GM21786 (cell line): ENCODE data around the gene NLRP5.
"Not testable (repeated sequence)": the region's sequence is repeated elsewhere in the genome, so short reads cannot be mapped to it uniquely, and the experiment has no call there.

ENCODE experiments used
- ATAC-seq: cut with Tn5 transposase; IDR thresholded peaks from one replicate; pipeline ENCODE4 v1.9.1; 2021; ENCODE audit not compliant: unreplicated experiment

NLRP5 gene

DNA sequence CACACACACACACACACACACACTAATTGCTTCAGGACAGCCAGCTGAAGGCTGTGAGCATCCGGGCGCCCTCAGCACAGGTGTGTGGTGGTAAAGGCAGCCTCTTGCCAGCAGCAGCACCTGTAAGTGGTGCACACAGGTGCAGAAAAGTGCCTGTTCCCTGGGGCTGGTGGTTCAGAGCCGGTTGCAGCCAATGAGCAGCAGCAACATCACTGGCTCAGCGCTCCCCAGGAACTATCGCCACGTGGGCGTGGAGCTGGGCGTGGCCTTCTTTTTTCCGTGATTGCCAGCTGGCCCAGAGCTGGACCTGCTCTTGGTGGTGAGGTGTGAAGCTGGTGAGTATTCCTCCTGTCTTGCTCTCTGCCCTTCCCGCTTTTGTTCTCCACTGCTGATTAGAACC lies at the start of gene NLRP5:
TSS of gene NLRP5 (plus strand) at position 289 of the 400 bp plus-strand sequence.
- ATAC-seq, result no peak

DNA sequence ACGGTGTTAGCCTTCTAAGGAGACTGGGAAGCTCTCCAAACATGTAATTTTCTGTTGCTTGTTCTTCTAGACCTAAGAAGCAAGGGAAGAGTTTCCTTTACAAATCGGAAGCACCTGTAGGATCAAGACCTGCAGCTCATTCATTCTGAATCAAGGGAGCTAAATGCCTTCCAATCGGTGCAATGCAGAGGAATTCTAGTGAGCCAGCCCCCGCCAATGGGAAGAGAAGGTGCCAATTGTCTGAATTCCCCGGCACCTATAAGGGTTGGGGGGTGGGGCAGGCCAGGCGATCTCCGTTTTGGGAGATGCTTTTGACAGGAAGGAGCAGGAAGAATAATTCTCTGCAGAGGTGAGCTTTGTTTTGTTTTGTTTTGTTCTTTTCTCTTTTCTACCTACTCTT lies 47.4 kb upstream of the NLRP5 start:
- no peak for ATAC-seq

DNA sequence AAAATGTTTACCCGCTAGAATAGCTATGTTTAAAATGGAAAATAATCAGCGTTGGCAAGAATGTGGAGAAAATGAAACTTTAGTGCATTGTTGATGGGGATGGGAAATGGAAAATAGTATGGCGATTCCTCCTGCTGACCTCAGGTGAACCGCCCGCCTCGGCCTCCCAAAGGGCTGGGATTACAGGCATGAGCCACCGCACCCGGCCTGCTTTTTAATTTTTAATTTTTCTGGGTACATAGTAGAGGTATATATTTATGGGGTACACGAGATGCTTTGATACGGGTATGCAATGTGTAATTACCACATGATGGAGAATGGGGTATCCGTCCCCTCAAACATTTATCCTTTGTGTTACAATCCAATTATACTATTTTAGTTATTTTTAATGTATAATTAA lies 46.3 kb upstream of the NLRP5 start:
- ATAC-seq, result no peak

DNA sequence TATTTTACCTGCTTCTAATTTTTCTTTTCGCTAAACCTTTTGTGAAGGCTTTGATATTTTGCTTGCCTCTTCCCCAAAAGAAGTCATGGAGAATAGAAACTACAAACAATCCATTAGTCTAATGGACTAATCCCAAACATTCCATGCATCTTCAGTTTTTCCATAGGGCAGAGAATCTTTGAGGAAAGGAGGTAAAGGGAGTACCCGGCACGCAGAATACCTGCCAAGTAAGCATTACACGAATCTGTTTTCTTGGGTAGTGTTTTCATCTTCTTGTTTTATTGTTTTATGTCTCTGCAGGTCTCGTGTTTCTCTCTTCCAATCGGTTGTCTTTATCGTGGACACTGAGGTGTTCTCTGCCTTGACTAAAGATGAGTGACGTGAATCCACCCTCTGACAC lies 39.0 kb upstream of the NLRP5 start, which contains the start of gene NLRP8:
TSS of gene NLRP8 (plus strand) at position 301 of the 400 bp plus-strand sequence.
- no peak for ATAC-seq

DNA sequence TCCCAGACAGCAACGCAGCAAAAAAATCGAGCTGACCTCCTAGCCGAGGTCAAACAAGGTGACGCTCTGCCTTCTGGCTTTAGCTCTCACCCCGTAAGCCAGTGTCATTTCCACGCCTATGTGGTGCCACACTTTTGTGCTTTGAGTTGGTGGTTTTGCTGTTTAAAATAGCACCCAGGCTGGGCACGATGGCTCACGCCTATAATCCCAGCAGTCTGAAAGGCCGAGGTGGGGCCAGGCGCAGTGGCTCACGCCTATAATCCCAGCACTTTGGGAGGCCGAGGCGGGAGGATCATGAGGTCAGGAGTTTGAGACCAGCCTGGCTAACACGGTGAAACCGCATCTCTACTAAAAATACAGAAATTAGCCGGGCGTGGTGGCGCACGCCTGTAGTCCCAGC lies 36.0 kb upstream of the NLRP5 start:
- not testable (repeated sequence) for ATAC-seq

DNA sequence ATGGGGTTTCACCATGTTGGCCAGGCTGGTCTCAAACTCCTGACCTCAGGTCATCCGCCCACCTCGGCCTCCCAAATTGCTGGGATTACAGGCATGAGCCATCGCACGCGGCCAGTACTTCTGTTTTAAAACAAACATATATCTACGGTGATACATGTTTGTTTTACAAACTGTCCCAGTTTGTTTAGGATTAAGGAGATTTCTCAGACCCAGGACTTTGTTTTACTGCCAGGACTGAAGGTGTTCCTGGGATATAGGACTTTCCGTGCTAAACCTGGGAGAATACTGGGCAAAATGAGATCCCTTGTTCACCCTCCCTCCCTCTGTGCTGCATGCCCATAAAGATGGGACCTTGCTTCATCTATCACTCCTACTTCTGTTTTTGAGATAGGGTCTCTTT lies 30.1 kb upstream of the NLRP5 start:
- ATAC-seq, result no peak

DNA sequence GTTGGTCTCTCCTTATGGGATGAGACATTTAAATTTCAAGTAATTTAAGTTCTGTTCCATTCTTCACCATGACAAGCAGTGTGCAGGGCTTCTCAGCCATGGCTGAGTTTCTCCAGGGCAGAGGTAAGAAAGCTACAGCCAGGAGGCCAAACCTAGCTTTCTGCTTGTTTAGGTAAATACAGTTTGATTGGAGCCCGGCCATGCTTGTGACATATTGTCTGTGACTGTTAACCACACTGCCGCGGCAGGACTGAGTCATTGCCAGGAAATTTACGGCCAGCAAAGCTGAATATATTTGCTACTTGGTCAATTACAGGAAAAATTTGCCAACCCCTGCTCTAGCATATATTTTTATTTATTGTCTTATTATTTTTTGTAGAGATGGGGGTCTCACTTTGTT lies 28.2 kb upstream of the NLRP5 start:
- no peak for ATAC-seq

DNA sequence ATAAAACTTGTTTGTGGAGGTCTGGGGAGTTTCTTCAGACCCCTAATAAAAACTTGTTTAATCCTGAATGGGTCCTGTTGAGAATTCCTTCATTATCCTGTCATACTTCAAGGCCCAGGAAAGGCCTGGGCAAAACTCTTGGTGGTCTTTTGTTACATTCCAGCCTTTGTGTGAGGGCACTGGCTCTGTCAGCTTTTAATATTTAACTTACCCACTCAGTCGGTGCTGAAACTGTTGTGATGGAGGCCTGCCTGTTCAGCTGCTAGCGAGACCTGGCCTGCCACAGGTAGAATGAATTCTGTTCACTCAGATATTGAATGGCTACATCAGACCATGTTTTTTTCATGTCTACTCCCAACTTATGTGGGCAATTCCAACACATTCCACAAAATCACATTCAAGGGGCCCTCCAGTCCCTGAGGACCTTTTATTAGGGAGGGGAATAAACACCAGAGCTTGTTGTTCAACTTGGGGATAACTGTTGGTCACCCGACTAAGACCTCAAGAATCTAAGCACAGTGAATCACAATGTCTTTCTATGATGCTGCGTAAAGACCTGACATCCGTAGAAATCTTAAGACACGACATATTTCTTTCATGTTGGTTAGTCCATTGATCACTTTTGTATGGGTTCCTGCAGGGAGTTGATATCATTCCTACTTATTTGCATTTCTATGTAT lies 26.4 kb upstream of the NLRP5 start:
- ATAC-seq, result no peak

DNA sequence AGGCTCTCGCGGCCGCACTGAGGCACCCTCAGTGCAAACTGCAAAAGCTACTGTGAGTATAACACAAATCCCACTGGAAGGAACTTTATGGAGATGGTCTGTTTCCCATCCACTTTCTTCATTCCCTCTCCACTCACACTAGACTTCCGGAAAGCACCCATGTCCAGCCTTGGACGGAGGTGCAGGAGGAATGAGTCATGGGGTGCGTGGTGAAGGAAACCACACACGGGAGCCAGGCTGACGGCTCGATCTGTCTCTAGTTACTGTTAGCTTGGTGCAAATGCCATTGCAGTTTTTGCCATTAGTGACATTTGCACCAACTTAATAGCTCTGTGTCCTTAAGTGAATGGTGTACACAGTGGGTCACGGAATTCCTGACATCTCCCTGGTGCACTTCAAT lies 24.4 kb upstream of the NLRP5 start:
- ATAC-seq, result no peak

DNA sequence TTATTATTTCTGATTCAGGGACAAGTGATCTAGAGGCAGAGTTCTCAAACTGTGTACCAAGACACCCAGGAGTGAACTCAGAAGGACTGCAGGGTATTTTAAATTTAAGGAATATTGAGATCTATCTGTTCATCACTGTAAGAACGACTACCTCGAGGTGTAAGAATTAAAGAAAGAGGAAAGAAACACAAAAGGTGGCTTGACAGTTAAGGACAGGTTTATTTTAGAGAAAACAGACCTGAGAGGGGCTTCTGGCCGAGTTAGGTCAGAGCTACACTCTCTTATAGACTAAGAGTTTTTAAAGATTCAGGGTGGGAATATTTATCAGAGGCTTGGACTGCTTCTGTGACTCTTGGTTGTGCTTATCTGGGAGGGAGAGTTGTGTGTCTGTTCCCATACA lies 12.6 kb upstream of the NLRP5 start:
- ATAC-seq, result no peak

DNA sequence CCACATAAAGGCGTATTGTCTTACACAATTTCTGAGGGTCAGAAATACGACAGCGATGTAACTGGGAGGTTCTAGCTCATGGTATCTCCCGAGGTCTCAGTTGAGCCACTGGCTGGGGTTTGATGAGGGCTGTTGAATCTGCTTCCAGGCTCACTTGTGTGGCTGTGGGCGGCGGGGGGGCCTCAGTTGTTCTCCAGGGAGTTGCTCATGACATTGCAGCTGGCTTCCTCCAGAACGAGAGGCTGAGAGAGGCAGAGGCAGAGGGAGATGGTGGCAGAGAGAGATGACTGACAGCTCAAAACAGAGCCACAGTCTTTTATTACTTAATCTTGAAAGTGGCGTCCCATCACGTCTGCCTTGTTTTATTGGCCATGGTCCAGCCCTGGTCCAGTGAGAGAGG lies 6.2 kb upstream of the NLRP5 start:
- ATAC-seq, result no peak

DNA sequence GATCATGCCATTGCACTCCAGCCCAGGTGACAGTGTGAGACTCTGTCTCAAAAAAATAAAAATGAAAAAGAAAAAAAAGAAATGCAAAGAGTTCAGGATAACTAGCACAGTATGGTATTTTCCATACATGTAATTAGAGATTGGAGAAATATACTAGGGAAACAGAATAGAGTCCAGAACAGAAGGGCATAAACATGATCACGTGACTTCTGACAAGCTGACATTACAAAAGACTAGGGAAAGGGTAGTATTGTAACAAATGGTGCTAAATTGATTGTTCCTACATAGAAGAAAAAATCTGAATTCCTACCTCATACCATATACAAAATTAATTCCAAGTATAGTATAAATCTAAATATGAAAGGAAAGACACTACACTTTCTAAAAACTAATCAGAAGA lies 1.3 kb upstream of the NLRP5 start:
- no peak for ATAC-seq

DNA sequence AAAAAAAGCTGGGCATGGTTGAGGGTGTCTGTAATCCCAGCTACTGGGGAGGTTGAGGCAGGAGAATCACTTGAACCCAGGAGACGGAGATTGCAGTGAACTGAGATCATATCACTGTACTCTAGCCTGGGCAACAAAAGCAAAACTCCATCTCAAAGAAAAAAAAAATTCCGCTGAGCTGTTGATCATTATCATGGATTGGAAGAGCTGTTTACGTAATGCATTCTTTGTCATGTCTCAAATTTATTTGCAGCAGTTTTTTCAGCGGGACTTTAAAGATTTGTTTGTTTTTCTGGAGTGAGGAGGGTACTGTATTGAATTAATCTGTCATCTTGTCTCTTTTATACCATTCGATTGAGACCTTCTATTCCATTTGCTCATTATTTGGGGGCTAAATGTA lies 4.3 kb downstream of the NLRP5 start:
- ATAC-seq, result no peak

DNA sequence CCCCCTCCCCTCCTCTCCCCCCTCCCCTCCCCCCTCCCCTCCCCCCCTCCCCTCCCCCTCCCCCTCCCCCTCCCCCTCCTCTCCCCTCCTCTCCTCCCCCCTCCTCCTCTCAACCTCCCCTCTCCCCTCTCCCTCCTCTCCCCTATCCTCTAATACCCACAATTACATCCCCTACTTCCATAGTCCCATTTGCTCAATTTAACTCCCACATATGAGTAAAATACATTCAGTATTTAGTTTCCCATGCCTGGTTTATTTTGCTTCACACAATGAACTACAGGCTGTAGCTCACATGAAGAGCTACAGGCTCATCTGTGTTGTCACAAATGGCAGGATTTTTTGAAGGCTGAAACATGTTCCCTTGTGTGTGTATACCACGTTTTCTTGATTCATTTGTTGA lies 6.9 kb downstream of the NLRP5 start:
- ATAC-seq, result no peak

DNA sequence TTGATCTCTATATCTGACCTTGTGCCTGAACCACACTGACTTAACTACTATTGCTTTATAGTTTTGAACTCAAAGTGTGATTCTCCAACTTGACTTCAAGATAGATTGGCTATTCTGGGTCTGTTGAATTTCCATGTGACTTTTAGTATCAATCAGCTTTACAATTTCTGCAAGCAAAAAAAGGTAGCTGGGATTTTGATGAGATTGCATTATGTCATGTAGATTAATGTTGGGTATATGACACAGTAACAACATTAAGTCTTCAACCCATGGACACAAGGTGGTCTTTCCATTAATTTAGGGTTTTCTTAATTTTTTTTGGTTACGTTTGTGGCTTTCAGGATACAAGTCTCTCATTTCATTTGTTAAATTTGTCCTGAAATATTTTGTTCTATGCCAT lies 28.2 kb downstream of the NLRP5 start:
- no peak for ATAC-seq

DNA sequence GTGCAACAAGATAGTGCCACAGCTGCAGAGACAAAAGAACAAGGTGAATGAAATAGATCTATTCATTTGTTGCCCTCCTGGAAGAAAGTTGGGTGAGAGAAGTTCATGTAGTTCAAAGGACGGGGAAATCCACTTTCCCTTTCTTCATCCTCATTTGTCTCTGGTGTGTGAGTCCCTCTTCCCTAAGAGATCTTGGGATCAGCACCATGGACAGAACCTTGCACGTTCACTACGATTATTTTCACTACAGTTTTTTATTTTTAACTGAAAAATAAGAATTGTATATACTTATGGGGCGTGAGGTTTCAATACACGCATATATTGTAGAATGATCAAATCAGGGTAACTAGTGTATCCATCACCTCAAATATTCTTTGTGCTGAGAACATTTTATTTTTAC lies 29.2 kb downstream of the NLRP5 start:
- no peak for ATAC-seq

DNA sequence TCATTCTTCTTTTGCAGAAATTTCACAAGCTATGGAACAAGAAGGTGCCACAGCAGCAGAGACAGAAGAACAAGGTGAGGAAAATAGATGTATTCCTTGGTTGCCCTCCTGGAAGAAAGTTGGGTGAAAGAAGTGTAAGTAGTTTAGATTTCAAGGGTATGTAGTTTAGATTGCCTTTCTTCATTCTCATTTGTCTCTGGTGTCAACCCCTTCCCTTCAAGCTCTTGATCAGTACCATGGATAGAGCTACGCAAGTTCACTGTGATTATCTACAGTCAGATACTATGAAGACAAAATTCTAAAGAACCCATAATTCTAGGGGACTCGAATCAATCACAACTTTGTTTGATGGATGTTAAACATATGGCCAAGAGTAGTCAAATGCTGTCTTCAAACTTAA lies 32.8 kb downstream of the NLRP5 start:
- not testable (repeated sequence) for ATAC-seq

DNA sequence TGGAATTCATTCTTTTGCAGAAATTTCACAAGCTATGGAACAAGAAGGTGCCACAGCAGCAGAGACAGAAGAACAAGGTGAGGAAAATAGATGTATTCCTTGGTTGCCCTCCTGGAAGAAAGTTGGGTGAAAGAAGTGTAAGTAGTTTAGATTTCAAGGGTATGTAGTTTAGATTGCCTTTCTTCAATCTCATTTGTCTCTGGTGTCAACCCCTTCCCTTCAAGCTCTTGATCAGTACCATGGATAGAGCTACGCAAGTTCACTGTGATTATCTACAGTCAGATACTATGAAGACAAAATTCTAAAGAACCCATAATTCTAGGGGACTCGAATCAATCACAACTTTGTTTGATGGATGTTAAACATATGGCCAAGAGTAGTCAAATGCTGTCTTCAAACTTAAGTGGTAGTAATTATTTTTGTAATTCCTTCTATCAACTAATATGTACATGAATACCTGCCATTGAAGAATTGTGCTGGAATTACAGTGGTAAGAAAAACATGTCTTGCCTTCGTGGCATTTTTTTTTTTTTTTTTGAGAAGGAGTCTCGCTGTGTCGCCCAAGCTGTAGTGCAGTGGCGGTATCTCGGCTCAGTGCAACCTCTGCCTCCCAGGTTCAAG lies 33.9 kb downstream of the NLRP5 start:
- not testable (repeated sequence) for ATAC-seq

DNA sequence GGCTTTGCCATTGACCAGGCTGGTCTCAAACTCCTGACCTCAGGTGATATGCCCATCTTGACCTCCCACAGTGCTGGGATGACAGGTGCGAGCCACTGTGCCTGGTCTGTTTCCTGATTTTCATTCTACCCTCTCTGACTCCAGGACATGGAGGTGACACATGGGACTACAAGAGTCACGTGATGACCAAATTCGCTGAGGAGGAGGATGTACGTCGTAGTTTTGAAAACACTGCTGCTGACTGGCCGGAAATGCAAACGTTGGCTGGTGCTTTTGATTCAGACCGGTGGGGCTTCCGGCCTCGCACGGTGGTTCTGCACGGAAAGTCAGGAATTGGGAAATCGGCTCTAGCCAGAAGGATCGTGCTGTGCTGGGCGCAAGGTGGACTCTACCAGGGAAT lies 40.2 kb downstream of the NLRP5 start:
- ATAC-seq, result no peak

DNA sequence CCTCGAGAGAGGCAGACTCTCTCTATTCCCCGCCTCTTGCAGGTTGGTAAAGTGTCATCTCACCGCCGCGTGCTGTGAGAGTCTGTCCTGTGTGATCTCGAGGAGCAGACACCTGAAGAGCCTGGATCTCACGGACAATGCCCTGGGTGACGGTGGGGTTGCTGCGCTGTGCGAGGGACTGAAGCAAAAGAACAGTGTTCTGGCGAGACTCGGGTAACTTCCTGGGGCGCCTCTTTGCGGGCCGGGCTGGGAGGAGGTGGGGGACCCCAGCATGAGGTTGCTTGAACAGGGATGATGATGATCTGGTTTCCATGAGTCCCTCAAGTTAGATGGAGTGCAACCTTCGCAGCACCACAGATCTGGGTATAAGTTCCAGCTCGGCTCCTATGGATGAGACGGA lies 67.0 kb downstream of the NLRP5 start:
- no peak for ATAC-seq

DNA sequence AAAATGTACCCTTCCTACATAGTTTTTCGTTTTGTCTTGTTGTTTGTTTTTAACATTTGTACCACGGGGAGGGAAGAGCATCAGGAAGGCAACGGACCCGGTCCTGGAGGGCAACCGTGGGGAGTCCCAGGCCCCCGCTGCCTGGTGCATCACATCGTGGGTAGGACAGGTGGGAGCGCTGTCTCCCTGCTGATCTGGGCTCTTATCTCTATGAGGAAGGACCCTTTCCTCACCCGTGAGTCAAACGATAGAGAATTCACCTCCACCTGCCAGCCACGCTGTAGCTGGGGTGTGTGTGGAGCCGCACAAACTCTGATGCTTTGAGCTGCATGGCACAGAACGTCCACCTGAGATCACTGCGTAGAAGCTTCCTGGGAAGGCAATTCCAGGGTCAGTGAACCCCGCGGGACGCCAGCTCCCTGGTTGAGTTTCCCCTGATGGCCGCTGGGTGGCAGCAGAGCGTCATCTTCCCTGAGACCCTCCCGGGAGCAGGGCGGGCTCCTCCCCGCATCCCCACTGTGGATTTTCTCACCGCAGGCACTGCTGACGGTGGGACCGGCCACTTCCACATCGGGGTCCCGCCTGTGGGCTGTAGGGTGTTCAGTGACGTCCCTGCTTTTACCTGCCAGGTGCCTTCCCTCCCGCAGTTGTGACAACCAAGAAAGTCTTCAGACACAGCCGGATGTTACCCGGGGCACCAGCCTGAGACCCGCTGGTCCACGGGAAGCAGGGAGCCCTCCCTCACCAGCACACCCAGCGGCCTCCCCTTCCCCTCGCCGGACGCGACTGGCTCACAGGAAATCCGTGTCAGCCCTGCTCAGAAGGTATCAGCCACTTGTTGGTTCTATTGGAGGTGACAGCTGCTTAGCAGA lies 79.8 kb downstream of the NLRP5 start:
- no peak for ATAC-seq

DNA sequence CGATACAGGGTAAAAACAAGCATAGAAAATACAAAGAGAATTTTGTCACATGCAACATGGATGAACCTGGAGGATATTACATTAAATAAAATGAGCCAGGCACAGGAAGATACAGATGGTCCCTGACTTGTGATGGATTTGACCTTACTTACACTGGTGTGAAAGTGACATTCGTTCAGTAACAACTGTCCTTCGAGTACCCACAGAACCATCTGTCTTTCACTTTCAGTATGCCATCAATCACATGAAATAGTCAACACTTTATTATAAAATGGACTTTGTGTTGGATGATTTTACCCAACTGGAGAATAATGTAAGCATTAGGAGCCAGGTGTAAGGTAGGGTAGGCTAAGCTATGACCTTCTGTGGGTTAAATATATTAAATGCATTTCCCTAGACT lies 83.1 kb downstream of the NLRP5 start:
- ATAC-seq, result no peak
